ENCODE results near the gene ZNF155.

ZNF155 gene

GRCh38 chr19:44002212-44002565, 18.2 kb downstream of the ZNF155 start:
- no peaks in the 10 kb centered on the region for H3K9me3 ChIP-seq
- DNase-seq = no peak
- no peaks in the 10 kb centered on the region for H3K27me3 ChIP-seq
- TF ChIP-seq CTCF (IDR thresholded peaks at IDR 0.05; ENCODE audit: low read depth, low read length) = no peak
- no peaks in the 10 kb centered on the region for H3K4me1 ChIP-seq
- H3K36me3 ChIP-seq = no peaks in the 10 kb centered on the region
- peak overlapping the region; percentile 91 for H3K4me3 ChIP-seq (ENCODE audit: low read depth, low read length)

- Histone ChIP-seq H3K4me1 (no peaks in the 10 kb centered on the region), H3K4me3 (ENCODE audit: low read depth, low read length) (peak within 1 kb of the TSS; percentile 91), H3K27me3 (no peaks in the 10 kb centered on the region), H3K9me3 (no peaks in the 10 kb centered on the region), H3K36me3 (peaks cover 1% of the 10 kb centered on the region; the same call in 1 of the 2 replicates)
- DNase-seq = peak; percentile 90
- TF ChIP-seq CTCF (IDR thresholded peaks at IDR 0.05; ENCODE audit: low read depth, low read length) = no peak
Measured at GRCh38 chr19:44002566-44003460, 18.8 kb downstream of the ZNF155 start, which contains the start of gene ZNF230. Gene ZNF230 (plus strand): TSS chr19:44002957. CDS start chr19:44007079, 4,122 bp downstream.

GRCh38 chr19:44003461-44004009, 19.5 kb downstream of the ZNF155 start:
- H3K27me3 ChIP-seq = no peaks in the 10 kb centered on the region
- TF ChIP-seq CTCF (IDR thresholded peaks at IDR 0.05; ENCODE audit: low read depth, low read length) = no peak
- H3K4me3 ChIP-seq (ENCODE audit: low read depth, low read length) = peak overlapping the region; percentile 91
- peaks cover 7% of the 10 kb centered on the region for H3K36me3 ChIP-seq
- H3K4me1 ChIP-seq = no peaks in the 10 kb centered on the region
- DNase-seq = no peak
- no peaks in the 10 kb centered on the region for H3K9me3 ChIP-seq

GRCh38 chr19:44005973-44006372, 22.0 kb downstream of the ZNF155 start:
- Histone ChIP-seq H3K9me3 (peaks cover 6% of the 10 kb centered on the region; the same call in 1 of the 2 replicates), H3K4me1 (no peaks in the 10 kb centered on the region), H3K4me3 (ENCODE audit: low read depth, low read length) (no peak overlapping the region), H3K36me3 (peaks cover 31% of the 10 kb centered on the region), H3K27me3 (no peaks in the 10 kb centered on the region)
- no peak for DNase-seq
- no peak for TF ChIP-seq CTCF (IDR thresholded peaks at IDR 0.05; ENCODE audit: low read depth, low read length)

- DNase-seq = no peak
- H3K27me3 ChIP-seq = no peaks in the 10 kb centered on the region
- peaks cover 40% of the 10 kb centered on the region for H3K36me3 ChIP-seq
- no peaks in the 10 kb centered on the region for H3K4me1 ChIP-seq
- no peak for TF ChIP-seq CTCF (IDR thresholded peaks at IDR 0.05; ENCODE audit: low read depth, low read length)
- H3K9me3 ChIP-seq = peaks cover 6% of the 10 kb centered on the region; the same call in 1 of the 2 replicates
- no peak overlapping the region for H3K4me3 ChIP-seq (ENCODE audit: low read depth, low read length)
Measured at GRCh38 chr19:44007473-44007872, 23.5 kb downstream of the ZNF155 start.

GRCh38 chr19:44010468-44010867, 26.5 kb downstream of the ZNF155 start:
- DNase-seq = no peak
- Histone ChIP-seq H3K4me1 (no peaks in the 10 kb centered on the region), H3K4me3 (ENCODE audit: low read depth, low read length) (no peak overlapping the region), H3K9me3 (peaks cover 6% of the 10 kb centered on the region; the same call in 1 of the 2 replicates), H3K27me3 (no peaks in the 10 kb centered on the region), H3K36me3 (peaks cover 40% of the 10 kb centered on the region)
- no peak for TF ChIP-seq CTCF (IDR thresholded peaks at IDR 0.05; ENCODE audit: low read depth, low read length)

Data from BE2C (cell line).